HepG2 (cell line): ENCODE results near the gene GLYR1. TPM values are rescaled to one million over a fixed set of nuclear protein-coding genes. Genes with fewer than 3 reads are reported as not detected.
A peak's percentile ranks its signal among the peaks of the same experiment; 100 is the strongest.

Experiments
- HES4 ChIP-seq: sonication (generic); formaldehyde crosslinking; IDR thresholded peaks from 2 replicates; pipeline ENCODE4 v1.9.0; 2021; ENCODE audit warnings: mild to moderate bottlenecking, missing genetic modification reagents, borderline replicate concordance
- IRX3 ChIP-seq: sonication (generic); formaldehyde crosslinking; IDR thresholded peaks from 2 replicates; pipeline ENCODE4 v1.8.1; 2023; ENCODE audit warnings: mild to moderate bottlenecking, low read depth, missing genetic modification reagents, borderline replicate concordance
- NAIF1 ChIP-seq: sonication (generic); formaldehyde crosslinking; IDR thresholded peaks from 2 replicates; pipeline ENCODE4 v1.5.0; 2020; ENCODE audit warnings: mild to moderate bottlenecking, missing genetic modification reagents, borderline replicate concordance
- NFE2L2 ChIP-seq: fragments of 150-350 bp; IDR thresholded peaks from 2 replicates; pipeline ENCODE4 v1.6.1; 2014; ENCODE audit warnings: low read length
- SNAI1 ChIP-seq: sonication (generic); formaldehyde crosslinking; IDR thresholded peaks from 2 replicates; pipeline ENCODE4 v1.5.0; 2020; ENCODE audit warnings: mild to moderate bottlenecking, missing genetic modification reagents, borderline replicate concordance
- ZBTB44 ChIP-seq: sonication (generic); formaldehyde crosslinking; IDR thresholded peaks from 2 replicates; pipeline ENCODE4 v1.4.0; 2020; ENCODE audit warnings: missing genetic modification reagents
- ZSCAN5A ChIP-seq: sonication (generic); formaldehyde crosslinking; IDR thresholded peaks from 2 replicates; pipeline ENCODE4 v1.8.0; 2022; ENCODE audit warnings: mild to moderate bottlenecking, missing genetic modification reagents, borderline replicate concordance
- polyA plus RNA-seq, 8 experiments: library from polyadenylated mRNA; depleted of rRNA in 3 of 8; stranded (reverse) in 7 of 8; unstranded in 1 of 8; fragments of >200 nt; fragmentation: Illumina TruSeq in 4 of 8; extraction: Trizol in 4 of 8; gene quantifications; 2 replicates each; pipeline versions ENCODE4 v1.2.1 to v1.2.3, GENCODE V29; 2011 to 2016; ENCODE audit warnings: low read depth in 4 of 8, missing spikeins in 1 of 8, mixed read lengths in 1 of 8; ENCODE audit not compliant: insufficient read depth in 1 of 8
- total RNA-seq, 5 experiments: library from RNA; depleted of rRNA; stranded (reverse); fragments of >200 nt; fragmentation: Illumina TruSeq; extraction: Trizol; gene quantifications; 2 replicates each; pipeline ENCODE4 v1.2.3, GENCODE V29; 2016; ENCODE audit warnings: low read depth in 1 of 5
- TF ChIP-seq, protein P1 (sequence below): IDR thresholded peaks from 2 replicates; pipeline ENCODE4 v1.6.1; 2016; ENCODE audit warnings: low read depth, control low read depth
- TF ChIP-seq, protein P2 (sequence below), 2 experiments: fragments of 450-650 bp in 1 of 2; sonication (generic) in 1 of 2; formaldehyde crosslinking in 1 of 2; IDR thresholded peaks; 2 replicates each; pipeline versions ENCODE4 v1.6.1 to v1.8.0; 2016 to 2022; ENCODE audit warnings: antibody characterized with exemption in 1 of 2, mild to moderate bottlenecking in 1 of 2, missing genetic modification reagents in 1 of 2
- TF ChIP-seq, protein P3 (sequence below): sonication (generic); formaldehyde crosslinking; IDR thresholded peaks from 2 replicates; pipeline ENCODE4 v1.4.0; 2020; ENCODE audit warnings: mild to moderate bottlenecking, missing genetic modification reagents

The GLYR1 gene
- total and polyA plus RNA-seq, 2 of the 13 experiments (the other 11 are each of a cell fraction or from before 2014, with no cell fraction given) = 28.3 to 48.7 TPM

GRCh38 chr16:4768549-4769305, 78.4 kb downstream of the GLYR1 start (continued):
- TF ChIP-seq ZBTB44 (CRISPR knock-in tag) (no peak), NFE2L2 (no peak), IRX3 (CRISPR knock-in tag) (no peak), ZSCAN5A (CRISPR knock-in tag) (no peak), SNAI1 (CRISPR knock-in tag) (no peak), NAIF1 (CRISPR knock-in tag) (no peak), HES4 (CRISPR knock-in tag) (no peak)
- TF ChIP-seq, protein P1, sequence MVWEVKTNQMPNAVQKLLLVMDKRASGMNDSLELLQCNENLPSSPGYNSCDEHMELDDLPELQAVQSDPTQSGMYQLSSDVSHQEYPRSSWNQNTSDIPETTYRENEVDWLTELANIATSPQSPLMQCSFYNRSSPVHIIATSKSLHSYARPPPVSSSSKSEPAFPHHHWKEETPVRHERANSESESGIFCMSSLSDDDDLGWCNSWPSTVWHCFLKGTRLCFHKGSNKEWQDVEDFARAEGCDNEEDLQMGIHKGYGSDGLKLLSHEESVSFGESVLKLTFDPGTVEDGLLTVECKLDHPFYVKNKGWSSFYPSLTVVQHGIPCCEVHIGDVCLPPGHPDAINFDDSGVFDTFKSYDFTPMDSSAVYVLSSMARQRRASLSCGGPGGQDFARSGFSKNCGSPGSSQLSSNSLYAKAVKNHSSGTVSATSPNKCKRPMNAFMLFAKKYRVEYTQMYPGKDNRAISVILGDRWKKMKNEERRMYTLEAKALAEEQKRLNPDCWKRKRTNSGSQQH (CRISPR knock-in tag) = peak; percentile 55; the same call in 1 of the 2 replicates
- TF ChIP-seq, protein P2, sequence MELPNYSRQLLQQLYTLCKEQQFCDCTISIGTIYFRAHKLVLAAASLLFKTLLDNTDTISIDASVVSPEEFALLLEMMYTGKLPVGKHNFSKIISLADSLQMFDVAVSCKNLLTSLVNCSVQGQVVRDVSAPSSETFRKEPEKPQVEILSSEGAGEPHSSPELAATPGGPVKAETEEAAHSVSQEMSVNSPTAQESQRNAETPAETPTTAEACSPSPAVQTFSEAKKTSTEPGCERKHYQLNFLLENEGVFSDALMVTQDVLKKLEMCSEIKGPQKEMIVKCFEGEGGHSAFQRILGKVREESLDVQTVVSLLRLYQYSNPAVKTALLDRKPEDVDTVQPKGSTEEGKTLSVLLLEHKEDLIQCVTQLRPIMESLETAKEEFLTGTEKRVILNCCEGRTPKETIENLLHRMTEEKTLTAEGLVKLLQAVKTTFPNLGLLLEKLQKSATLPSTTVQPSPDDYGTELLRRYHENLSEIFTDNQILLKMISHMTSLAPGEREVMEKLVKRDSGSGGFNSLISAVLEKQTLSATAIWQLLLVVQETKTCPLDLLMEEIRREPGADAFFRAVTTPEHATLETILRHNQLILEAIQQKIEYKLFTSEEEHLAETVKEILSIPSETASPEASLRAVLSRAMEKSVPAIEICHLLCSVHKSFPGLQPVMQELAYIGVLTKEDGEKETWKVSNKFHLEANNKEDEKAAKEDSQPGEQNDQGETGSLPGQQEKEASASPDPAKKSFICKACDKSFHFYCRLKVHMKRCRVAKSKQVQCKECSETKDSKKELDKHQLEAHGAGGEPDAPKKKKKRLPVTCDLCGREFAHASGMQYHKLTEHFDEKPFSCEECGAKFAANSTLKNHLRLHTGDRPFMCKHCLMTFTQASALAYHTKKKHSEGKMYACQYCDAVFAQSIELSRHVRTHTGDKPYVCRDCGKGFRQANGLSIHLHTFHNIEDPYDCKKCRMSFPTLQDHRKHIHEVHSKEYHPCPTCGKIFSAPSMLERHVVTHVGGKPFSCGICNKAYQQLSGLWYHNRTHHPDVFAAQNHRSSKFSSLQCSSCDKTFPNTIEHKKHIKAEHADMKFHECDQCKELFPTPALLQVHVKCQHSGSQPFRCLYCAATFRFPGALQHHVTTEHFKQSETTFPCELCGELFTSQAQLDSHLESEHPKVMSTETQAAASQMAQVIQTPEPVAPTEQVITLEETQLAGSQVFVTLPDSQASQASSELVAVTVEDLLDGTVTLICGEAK (IDR thresholded peaks at IDR 0.05) = 0 out of 2 replicates have a peak, but pooled peaks have one; percentile 1
- TF ChIP-seq, protein P2 (CRISPR knock-in tag; IDR thresholded peaks at IDR 0.05) = peak; percentile 46; the same call in 1 of the 2 replicates
- TF ChIP-seq, protein P3, sequence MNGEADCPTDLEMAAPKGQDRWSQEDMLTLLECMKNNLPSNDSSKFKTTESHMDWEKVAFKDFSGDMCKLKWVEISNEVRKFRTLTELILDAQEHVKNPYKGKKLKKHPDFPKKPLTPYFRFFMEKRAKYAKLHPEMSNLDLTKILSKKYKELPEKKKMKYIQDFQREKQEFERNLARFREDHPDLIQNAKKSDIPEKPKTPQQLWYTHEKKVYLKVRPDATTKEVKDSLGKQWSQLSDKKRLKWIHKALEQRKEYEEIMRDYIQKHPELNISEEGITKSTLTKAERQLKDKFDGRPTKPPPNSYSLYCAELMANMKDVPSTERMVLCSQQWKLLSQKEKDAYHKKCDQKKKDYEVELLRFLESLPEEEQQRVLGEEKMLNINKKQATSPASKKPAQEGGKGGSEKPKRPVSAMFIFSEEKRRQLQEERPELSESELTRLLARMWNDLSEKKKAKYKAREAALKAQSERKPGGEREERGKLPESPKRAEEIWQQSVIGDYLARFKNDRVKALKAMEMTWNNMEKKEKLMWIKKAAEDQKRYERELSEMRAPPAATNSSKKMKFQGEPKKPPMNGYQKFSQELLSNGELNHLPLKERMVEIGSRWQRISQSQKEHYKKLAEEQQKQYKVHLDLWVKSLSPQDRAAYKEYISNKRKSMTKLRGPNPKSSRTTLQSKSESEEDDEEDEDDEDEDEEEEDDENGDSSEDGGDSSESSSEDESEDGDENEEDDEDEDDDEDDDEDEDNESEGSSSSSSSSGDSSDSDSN (CRISPR knock-in tag) = no peak; the same call in 1 of the 2 replicates
